ENCODE measurements around the gene KCNN3. TPM values are rescaled to one million over a fixed set of nuclear protein-coding genes. Genes with fewer than 3 reads are reported as not detected.

The KCNN3 gene
- total RNA-seq, 1 experiment from 2014 or later, result 1.3 TPM

- ChIA-PET CTCF (interaction anchor here (0.6 to 1.4 kb wide), 8 partner anchors 10 to 263 kb away, joined by 3 to 5 read pairs (median 3); no protein-coding TSS in a partner anchor), POLR2A (no interaction called here)
- Mint-ChIP-seq H3K27me3 (ENCODE audit: low read depth) (no peaks in the 10 kb centered on the region), H3K27ac (no peak overlapping the region; the same call in 1 of the 2 replicates), H3K4me1 (peaks cover 13% of the 10 kb centered on the region), H3K36me3 (no peaks in the 10 kb centered on the region), H3K9me3 (no peaks in the 10 kb centered on the region), H3K4me3 (no peak overlapping the region)
- DNase-seq (ENCODE audit: low spot score), result no peak
- no peak for ATAC-seq
- TF ChIP-seq FOXJ3 (CRISPR knock-in tag; IDR thresholded peaks at IDR 0.05; ENCODE audit: borderline replicate concordance), result no peak
- TF ChIP-seq RORB (CRISPR knock-in tag; IDR thresholded peaks at IDR 0.05), result no peak
- no peak for TF ChIP-seq ZNF671 (CRISPR knock-in tag; IDR thresholded peaks at IDR 0.05)
- TF ChIP-seq ESRRA (CRISPR knock-in tag; IDR thresholded peaks at IDR 0.05; ENCODE audit: borderline replicate concordance), result no peak
- TF ChIP-seq ZNF532 (CRISPR knock-in tag; IDR thresholded peaks at IDR 0.05; ENCODE audit: borderline replicate concordance), result no peak
- TF ChIP-seq PREB (CRISPR knock-in tag; IDR thresholded peaks at IDR 0.05; ENCODE audit: borderline replicate concordance), result no peak
- TF ChIP-seq TEAD1 (CRISPR knock-in tag; IDR thresholded peaks at IDR 0.05), result no peak
- no peak for TF ChIP-seq NR2C2 (CRISPR knock-in tag; IDR thresholded peaks at IDR 0.05)
- TF ChIP-seq ATF3 (CRISPR knock-in tag; conservative IDR thresholded peaks at IDR 0.05), result no peak
Measured at GRCh38 chr1:154822233-154822632, 47.8 kb downstream of the KCNN3 start.

- POLR2A ChIA-PET, result no interaction called here
- peaks cover 13% of the 10 kb centered on the region for H3K4me1 Mint-ChIP-seq
- no peak overlapping the region for H3K27ac Mint-ChIP-seq
- ATAC-seq (no peak), DNase-seq (ENCODE audit: low spot score) (no peak)
- TF ChIP-seq NR1H2 (CRISPR knock-in tag; IDR thresholded peaks at IDR 0.05) (no peak), ZNF396 (CRISPR knock-in tag; IDR thresholded peaks at IDR 0.05; ENCODE audit: borderline replicate concordance) (no peak), ZNF532 (CRISPR knock-in tag; IDR thresholded peaks at IDR 0.05; ENCODE audit: borderline replicate concordance) (no peak), ESRRA (CRISPR knock-in tag; IDR thresholded peaks at IDR 0.05; ENCODE audit: borderline replicate concordance) (no peak), AFF4 (CRISPR knock-in tag; IDR thresholded peaks at IDR 0.05; ENCODE audit: borderline replicate concordance) (no peak)
- no peaks in the 10 kb centered on the region for H3K27me3 Mint-ChIP-seq (ENCODE audit: low read depth)
- CTCF ChIA-PET, result interaction anchor here (2.7 kb wide), 1 partner anchor 13 kb away, joined by 24 read pairs; no protein-coding TSS in a partner anchor
- no peak overlapping the region for H3K4me3 Mint-ChIP-seq
- H3K36me3 Mint-ChIP-seq, result no peaks in the 10 kb centered on the region
- no peaks in the 10 kb centered on the region for H3K9me3 Mint-ChIP-seq
Measured at GRCh38 chr1:154821083-154821482, 49.0 kb downstream of the KCNN3 start.

Data from WTC11 (cell line).